Ishikawa (cell line): Measurements from ENCODE around the gene DICER1.

Experiments used
- CEBPB ChIP-seq: IDR thresholded peaks from 2 replicates; pipeline ENCODE4 v1.6.1; 2012
- CREB1 ChIP-seq: IDR thresholded peaks from 2 replicates; pipeline ENCODE4 v1.6.1; 2012; ENCODE audit warnings: low read depth
- EP300 ChIP-seq: IDR thresholded peaks from 2 replicates; pipeline ENCODE4 v1.6.1; 2012; ENCODE audit warnings: borderline replicate concordance
- MAX ChIP-seq: IDR thresholded peaks from 2 replicates; pipeline ENCODE4 v1.6.1; 2012
- NFIC ChIP-seq: IDR thresholded peaks from 2 replicates; pipeline ENCODE4 v1.6.1; 2012
- RAD21 ChIP-seq: IDR thresholded peaks from 2 replicates; pipeline ENCODE4 v1.6.1; 2012; ENCODE audit warnings: low read depth
- REST ChIP-seq: IDR thresholded peaks from 2 replicates; pipeline ENCODE4 v1.6.1; 2012; ENCODE audit warnings: low read depth, mild to moderate bottlenecking
- TAF1 ChIP-seq: IDR thresholded peaks from 2 replicates; pipeline ENCODE4 v1.6.1; 2012; ENCODE audit warnings: low read depth, mild to moderate bottlenecking
- USF1 ChIP-seq: IDR thresholded peaks from 2 replicates; pipeline ENCODE4 v1.6.1; 2012
- YY1 ChIP-seq: IDR thresholded peaks from 2 replicates; pipeline ENCODE4 v1.6.1; 2012; ENCODE audit warnings: low read depth

- TF ChIP-seq CEBPB: no peak
- TF ChIP-seq TAF1: no peak
- no peak for TF ChIP-seq NFIC
- no peak for TF ChIP-seq EP300
- TF ChIP-seq CREB1: no peak
- no peak for TF ChIP-seq MAX
- no peak for TF ChIP-seq REST
- TF ChIP-seq USF1: no peak
- TF ChIP-seq YY1: no peak
- no peak for TF ChIP-seq RAD21
Measured at GRCh38 chr14:95153866-95154265, 3.5 kb downstream of the DICER1 start.
